Thoracic aorta (tissue), 2 donors: ENCODE results near the gene HOXA6. TPM values are rescaled to one million over a fixed set of nuclear protein-coding genes. Genes with fewer than 3 reads are reported as not detected.

ENCODE experiments used
- ATAC-seq: fragments of 150-250 bp; one replicate; pipeline ENCODE4 v1.8.0; 2017; ENCODE audit warnings: low read depth; ENCODE audit not compliant: insufficient number of reproducible peaks, low FRiP score
- DNase-seq: peaks from one replicate; pipeline ENCODE4 v3.0.0-alpha.2; 2020; ENCODE audit warnings: low spot score
- H3K27ac ChIP-seq, 2 donors: fragments of 200-600 bp; sonication (generic); 1 replicate in 1 of 2; 2 replicates in 1 of 2; pipeline ENCODE4 v1.5.1; 2016; ENCODE audit warnings: mild to moderate bottlenecking in 2 of 2, moderate library complexity in 2 of 2
- H3K27me3 ChIP-seq: fragments of 200-600 bp; sonication (generic); replicated peaks from 2 replicates; pipeline ENCODE4 v1.6.0; 2016; ENCODE audit warnings: mild to moderate bottlenecking; ENCODE audit not compliant: insufficient read depth
- H3K36me3 ChIP-seq: fragments of 200-600 bp; sonication (generic); one replicate; pipeline ENCODE4 v1.5.1; 2016
- H3K4me1 ChIP-seq, 2 donors: fragments of 200-600 bp; sonication (generic); 1 replicate in 1 of 2; 2 replicates in 1 of 2; pipeline versions ENCODE4 v1.5.1 to v1.6.0; 2016; ENCODE audit warnings: low read depth in 2 of 2, mild to moderate bottlenecking in 1 of 2; ENCODE audit not compliant: control insufficient read depth in 1 of 2
- H3K4me3 ChIP-seq: fragments of 200-600 bp; sonication (generic); 2 replicates; pipeline ENCODE4 v1.5.1; 2016; ENCODE audit warnings: mild to moderate bottlenecking
- H3K9me3 ChIP-seq: fragments of 200-600 bp; sonication (generic); 2 replicates; pipeline ENCODE4 v1.5.1; 2016
- CTCF ChIP-seq: fragments of 200-600 bp; sonication (generic); IDR thresholded peaks from one replicate; pipeline ENCODE4 v1.5.1; 2019; ENCODE audit warnings: antibody characterized with exemption
- total RNA-seq, 2 donors: library from RNA; depleted of rRNA; stranded (reverse); fragments of >200 nt; gene quantifications; one replicate each; pipeline versions ENCODE4 v1.1.0 to v1.2.3, GENCODE V29; 2016

HOXA6 gene
- total RNA-seq, 2 donors from 2014 or later: not detected

GRCh38 chr7:27131390-27131819, 16.2 kb downstream of the HOXA6 start:
- TF ChIP-seq CTCF: no peak
- Histone ChIP-seq H3K4me1 (peaks cover 2 to 42% of the 10 kb centered on the region in 2 donors), H3K27ac (peak overlapping the region; percentile 75 to 87), H3K9me3 (no peaks in the 10 kb centered on the region), H3K36me3 (no peaks in the 10 kb centered on the region), H3K27me3 (no peaks in the 10 kb centered on the region), H3K4me3 (peak overlapping the region; percentile 77)
- ATAC-seq (no peak), DNase-seq (no peak)

- Histone ChIP-seq H3K4me3 (peak within 1 kb of the TSS; percentile 77), H3K27ac (peak within 1 kb of the TSS; percentile 85 to 87), H3K36me3 (no peaks in the 10 kb centered on the region), H3K9me3 (no peaks in the 10 kb centered on the region), H3K4me1 (peaks cover 0 to 42% of the 10 kb centered on the region in 2 donors), H3K27me3 (no peaks in the 10 kb centered on the region)
- DNase-seq: peak; percentile 66
- no peak for TF ChIP-seq CTCF
- ATAC-seq: peak; percentile 96
Observed at GRCh38 chr7:27130540-27131389, 16.8 kb downstream of the HOXA6 start, which contains the start of gene HOXA4. Gene HOXA4, minus strand, starts transcription at chr7:27130757. Its CDS starts 24 bp downstream, at chr7:27130733.

GRCh38 chr7:27129729-27130539, 17.6 kb downstream of the HOXA6 start:
- peaks cover 0 to 49% of the 10 kb centered on the region in 2 donors for H3K4me1 ChIP-seq
- TF ChIP-seq CTCF: no peak
- H3K9me3 ChIP-seq: no peaks in the 10 kb centered on the region
- no peaks in the 10 kb centered on the region for H3K36me3 ChIP-seq
- DNase-seq (no peak), ATAC-seq (peak; percentile 31)
- no peaks in the 10 kb centered on the region for H3K27me3 ChIP-seq
- peak overlapping the region; percentile 85 to 87 for H3K27ac ChIP-seq
- peak overlapping the region; percentile 77 for H3K4me3 ChIP-seq

- Histone ChIP-seq H3K4me1 (peaks cover 0 to 54% of the 10 kb centered on the region in 2 donors), H3K9me3 (no peaks in the 10 kb centered on the region), H3K27me3 (no peaks in the 10 kb centered on the region), H3K27ac (peak overlapping the region; percentile 52 to 87), H3K4me3 (peak overlapping the region; percentile 77), H3K36me3 (no peaks in the 10 kb centered on the region)
- DNase-seq (no peak), ATAC-seq (no peak)
- no peak for TF ChIP-seq CTCF
Observed at GRCh38 chr7:27128776-27129728, 18.5 kb downstream of the HOXA6 start.
